HG03045 (cell line): Measurements from ENCODE around the gene IL17RB.

Experiments
- ATAC-seq: cut with Tn5 transposase; IDR thresholded peaks from one replicate; pipeline ENCODE4 v1.9.1; 2021; ENCODE audit warnings: mild to moderate bottlenecking, moderate library complexity; ENCODE audit not compliant: unreplicated experiment

Gene IL17RB

GRCh38 chr3:53902067-53902466 is 55.7 kb downstream of the IL17RB start:
- no peak for ATAC-seq

- ATAC-seq: no peak
Measured at GRCh38 chr3:53902711-53903110, 56.3 kb downstream of the IL17RB start.

GRCh38 chr3:53913401-53913800 is 67.0 kb downstream of the IL17RB start:
- ATAC-seq: no peak
